ENCODE data around the gene AP2A1. TPM values are rescaled to one million over a fixed set of nuclear protein-coding genes. Genes with fewer than 3 reads are reported as not detected.

The AP2A1 gene
- total and polyA plus RNA-seq, 2 of the 13 experiments (the other 11 are each of a cell fraction or from before 2014, with no cell fraction given) = 22.7 to 39.7 TPM

DNA sequence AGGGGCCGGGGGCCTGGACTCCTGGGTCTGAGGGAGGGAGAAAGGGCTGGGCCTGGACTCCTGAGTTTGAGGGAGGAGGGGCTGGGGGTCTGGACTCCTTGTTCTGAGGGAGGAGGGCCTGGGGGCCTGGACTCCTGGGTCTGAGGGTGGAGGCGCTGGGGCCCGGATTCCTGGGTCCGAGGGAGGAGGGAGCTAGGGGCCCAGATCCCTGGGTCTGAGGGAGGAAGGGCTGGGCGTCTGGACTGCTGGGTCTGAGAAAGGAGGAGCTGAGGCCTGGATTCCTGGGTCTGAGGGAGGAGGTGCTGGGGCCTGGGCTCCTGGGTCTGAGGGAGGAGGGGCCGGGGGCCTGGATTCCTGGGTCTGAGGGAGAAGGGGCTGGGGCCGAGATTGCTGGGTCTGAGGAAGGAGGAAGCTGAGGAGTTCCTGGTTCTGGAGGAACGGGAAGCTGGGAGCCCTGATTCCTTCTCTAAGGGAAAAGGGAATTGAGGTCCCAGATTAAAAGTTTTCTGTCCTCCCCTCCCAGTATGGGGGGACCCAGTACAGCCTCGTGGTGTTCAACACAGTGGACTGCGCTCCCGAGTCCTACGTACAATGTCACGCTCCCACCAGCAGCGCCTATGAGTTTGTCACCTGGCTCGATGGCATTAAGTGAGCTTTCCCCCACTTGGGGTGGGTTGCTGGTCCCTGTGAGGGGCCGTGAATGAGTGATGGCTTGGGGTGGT, 52.0 kb downstream of the AP2A1 start:
- peak overlapping the region; percentile 88 for H3K27ac ChIP-seq (ENCODE audit: extremely low read length, insufficient read depth, low read length)
- peak overlapping the region; percentile 88 to 98 (median 91) for H3K4me3 ChIP-seq (replicated peaks in 1 of 3; ENCODE audit: insufficient read depth in 1 of 3, low read depth in 2 of 3, low read length in 3 of 3)
- no peaks in the 10 kb centered on the region for H3K9me3 ChIP-seq (ENCODE audit: low read length)
- H3K79me2 ChIP-seq (ENCODE audit: insufficient read depth, low read length) = peaks cover 20% of the 10 kb centered on the region
- peak overlapping the region; percentile 94 for H3K9ac ChIP-seq (ENCODE audit: insufficient read depth, low read depth, low read length)
- no peaks in the 10 kb centered on the region for H4K20me1 ChIP-seq (ENCODE audit: insufficient read depth, low read length)
- BruUV-seq (replicated peaks) = no TSS peak
- no peak for FAIRE-seq
- 0 out of 2 replicates have a peak, but pooled peaks have one; percentile 36 for TF ChIP-seq MXD1 (CRISPR knock-in tag; IDR thresholded peaks at IDR 0.05)
- peak; percentile 54 for TF ChIP-seq SRSF1 (optimal IDR thresholded peaks at IDR 0.05; ENCODE audit: low read depth, low read length)
- TF ChIP-seq ZNF276 (CRISPR knock-in tag; IDR thresholded peaks at IDR 0.05; ENCODE audit: low read depth) = 0 out of 2 replicates have a peak, but pooled peaks have one; percentile 4
- 0 out of 2 replicates have a peak, but pooled peaks have one; percentile 6 for TF ChIP-seq ZFP82 (CRISPR knock-in tag; IDR thresholded peaks at IDR 0.05; ENCODE audit: borderline replicate concordance)
- TF ChIP-seq ZKSCAN5 (CRISPR knock-in tag; IDR thresholded peaks at IDR 0.05) = 0 out of 2 replicates have a peak, but pooled peaks have one; percentile 6
- TF ChIP-seq PAF1 (CRISPR knock-in tag; IDR thresholded peaks at IDR 0.05) = no peak
- TF ChIP-seq ZNF558 (CRISPR knock-in tag; IDR thresholded peaks at IDR 0.05; ENCODE audit: borderline replicate concordance) = 0 out of 2 replicates have a peak, but pooled peaks have one; percentile 2
- 0 out of 2 replicates have a peak, but pooled peaks have one; percentile 2 for TF ChIP-seq ZNF263 (CRISPR knock-in tag; IDR thresholded peaks at IDR 0.05)
- TF ChIP-seq, protein P1, sequence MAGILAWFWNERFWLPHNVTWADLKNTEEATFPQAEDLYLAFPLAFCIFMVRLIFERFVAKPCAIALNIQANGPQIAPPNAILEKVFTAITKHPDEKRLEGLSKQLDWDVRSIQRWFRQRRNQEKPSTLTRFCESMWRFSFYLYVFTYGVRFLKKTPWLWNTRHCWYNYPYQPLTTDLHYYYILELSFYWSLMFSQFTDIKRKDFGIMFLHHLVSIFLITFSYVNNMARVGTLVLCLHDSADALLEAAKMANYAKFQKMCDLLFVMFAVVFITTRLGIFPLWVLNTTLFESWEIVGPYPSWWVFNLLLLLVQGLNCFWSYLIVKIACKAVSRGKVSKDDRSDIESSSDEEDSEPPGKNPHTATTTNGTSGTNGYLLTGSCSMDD (CRISPR knock-in tag; IDR thresholded peaks at IDR 0.05) = no peak
- no peak for TF ChIP-seq SRSF4 (IDR thresholded peaks at IDR 0.05; ENCODE audit: low read depth, low read length, poor library complexity, severe bottlenecking)
- no peak for TF ChIP-seq HDAC2 (CRISPR knock-in tag; IDR thresholded peaks at IDR 0.05)
- TF ChIP-seq ZNF563 (CRISPR knock-in tag; IDR thresholded peaks at IDR 0.05) = 0 out of 2 replicates have a peak, but pooled peaks have one; percentile 20
- TF ChIP-seq ZSCAN22 (CRISPR knock-in tag; IDR thresholded peaks at IDR 0.05) = peak; percentile 99
- 0 out of 2 replicates have a peak, but pooled peaks have one; percentile 9 for TF ChIP-seq MTA1 (CRISPR knock-in tag; IDR thresholded peaks at IDR 0.05; ENCODE audit: borderline replicate concordance)
- peak; percentile 39; the same call in 1 of the 2 replicates for TF ChIP-seq ZNF446 (CRISPR knock-in tag; IDR thresholded peaks at IDR 0.05)
- TF ChIP-seq ZFP36 (IDR thresholded peaks at IDR 0.05; ENCODE audit: borderline replicate concordance, low read depth, low read length, partially characterized antibody) = peak; percentile 28
- TF ChIP-seq SIN3A (IDR thresholded peaks at IDR 0.05; ENCODE audit: borderline replicate concordance, low read depth, low read length) = 0 out of 2 replicates have a peak, but pooled peaks have one; percentile 7
- TF ChIP-seq SP4 (CRISPR knock-in tag; IDR thresholded peaks at IDR 0.05) = 0 out of 2 replicates have a peak, but pooled peaks have one; percentile 24
- H3K4me2 ChIP-seq (ENCODE audit: low read depth, low read length) = peak overlapping the region; percentile 78
- intact Hi-C loops (cut with micrococcal nuclease; ENCODE audit: unreplicated experiment) (loop anchor here (10.0 kb wide), 1 partner anchor 54 kb away; the partner anchor contains the start of genes AP2A1 and TSKS), in situ Hi-C loops (cut with HindIII; ENCODE audit: extremely low pct_ligation_motif_present, low pct_unique_long_range_greater_than_20kb) (no loop called here)
- H3K4me1 ChIP-seq (ENCODE audit: insufficient read depth, low read length) = peaks cover 11% of the 10 kb centered on the region
- ChIA-PET CTCF (ENCODE audit: low intra/inter-chr PET ratio, low total read pairs) (no interaction called here), POLR2A (interaction anchor here (1.0 to 1.1 kb wide), 2 partner anchors 47 to 322 kb away, joined by 3 read pairs; partner anchors contain the start of gene RPS11)
- 23% methylated on average over 15 of the region's 16 CpGs for WGBS (ENCODE audit: low lambda C conversion rate)
- no peaks in the 10 kb centered on the region; a peak in 1 of 5 replicates for H3K27me3 ChIP-seq (ENCODE audit: control insufficient read depth in 1 of 2, insufficient read depth in 2 of 2, low read length in 2 of 2)
- DNase-seq (ENCODE audit: low spot score) = no peak
- ATAC-seq = peak; percentile 8; the same call in 1 of the 3 replicates
- H2AFZ ChIP-seq (ENCODE audit: low read length) = no peak overlapping the region
- peaks cover 4 to 10% of the 10 kb centered on the region in 2 experiments; a peak in 4 of 5 replicates for H3K36me3 ChIP-seq (replicated peaks in 1 of 2; ENCODE audit: control insufficient read depth in 1 of 2, insufficient read depth in 2 of 2, low read length in 2 of 2)
